ENCODE data around the gene MLLT1. TPM values are rescaled to one million over a fixed set of nuclear protein-coding genes. Genes with fewer than 3 reads are reported as not detected.

Gene MLLT1
- total RNA-seq, 1 donor from 2014 or later, result 25.5 TPM

DNA sequence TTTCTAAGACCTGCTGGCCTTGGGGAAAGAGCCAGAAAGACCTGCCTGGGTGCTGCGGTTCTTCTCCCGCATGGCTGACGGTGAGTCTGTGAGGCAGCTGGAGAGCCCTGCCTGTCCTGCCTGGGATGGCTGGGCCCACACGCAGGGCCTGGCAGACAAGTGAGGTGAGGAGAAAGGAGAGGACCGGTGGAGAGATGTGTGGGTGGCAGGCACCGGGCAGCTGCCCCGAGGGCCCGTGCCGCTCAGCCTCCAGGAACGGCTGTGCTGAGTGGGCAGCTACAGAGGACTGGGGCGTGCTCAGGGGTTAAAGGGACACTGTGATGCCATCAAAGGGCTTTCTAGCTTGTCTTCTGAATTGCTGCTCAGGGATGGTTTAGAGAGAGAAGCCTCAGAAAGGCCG is 53.8 kb downstream of the MLLT1 start:
- H3K36me3 ChIP-seq, result peaks cover 0 to 30% of the 10 kb centered on the region in 2 donors
- DNase-seq (ENCODE audit: extremely low spot score in 2 of 2), result no peak
- peaks cover 38% of the 10 kb centered on the region for H3K4me1 ChIP-seq
- H3K4me3 ChIP-seq, result no peak overlapping the region
- H3K27me3 ChIP-seq, result no peaks in the 10 kb centered on the region
- no peak overlapping the region for H3K27ac ChIP-seq
- H3K9me3 ChIP-seq, result no peaks in the 10 kb centered on the region
- TF ChIP-seq POLR2AphosphoS5 (IDR thresholded peaks at IDR 0.05; ENCODE audit: insufficient read depth in 1 of 2, low read depth in 1 of 2) (no peak), POLR2A (IDR thresholded peaks at IDR 0.05) (no peak), CTCF (IDR thresholded peaks at IDR 0.05) (no peak)
- intact Hi-C loops (cut with DNase I), result no loop called here

DNA sequence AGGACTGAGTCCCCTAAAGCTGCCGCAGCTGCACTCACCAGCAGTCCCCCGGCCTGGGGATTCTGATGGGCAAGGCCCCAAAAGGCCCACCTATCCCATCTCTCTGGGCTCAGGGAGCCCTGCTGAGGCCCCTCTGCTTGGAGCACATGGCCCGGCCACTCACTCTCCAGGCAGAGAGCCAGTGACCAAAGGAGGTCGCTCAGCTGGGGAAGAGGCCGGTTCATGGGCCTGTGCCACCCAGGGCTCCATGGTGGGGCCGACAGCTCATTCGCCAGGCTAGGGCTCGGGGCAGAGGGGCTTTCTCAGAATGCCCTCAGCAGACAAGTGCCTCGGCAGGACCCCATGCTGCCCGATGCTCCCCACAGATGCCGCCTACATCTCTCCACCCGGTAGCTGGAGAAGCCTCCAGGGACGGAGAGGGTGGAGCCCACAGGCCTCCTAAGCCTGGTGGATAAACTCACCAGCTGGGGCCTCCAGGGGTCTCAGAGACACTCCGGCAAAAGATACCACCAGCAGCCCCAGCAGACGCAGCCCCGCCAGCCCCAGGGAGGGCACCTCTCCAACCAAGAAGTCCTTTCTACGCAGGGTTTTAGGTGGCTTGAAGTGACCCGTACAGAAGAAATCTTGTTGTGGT is 54.4 kb downstream of the MLLT1 start:
- peaks cover 0 to 29% of the 10 kb centered on the region in 2 donors for H3K36me3 ChIP-seq
- TF ChIP-seq POLR2AphosphoS5 (IDR thresholded peaks at IDR 0.05; ENCODE audit: insufficient read depth in 1 of 2, low read depth in 1 of 2), result no peak
- no peak for TF ChIP-seq CTCF (IDR thresholded peaks at IDR 0.05)
- TF ChIP-seq POLR2A (IDR thresholded peaks at IDR 0.05), result no peak
- no peaks in the 10 kb centered on the region for H3K9me3 ChIP-seq
- H3K4me3 ChIP-seq, result no peak overlapping the region
- intact Hi-C loops (cut with DNase I), result no loop called here
- H3K4me1 ChIP-seq, result peaks cover 45% of the 10 kb centered on the region
- DNase-seq (ENCODE audit: extremely low spot score in 2 of 2), result no peak
- no peak overlapping the region for H3K27ac ChIP-seq
- no peaks in the 10 kb centered on the region for H3K27me3 ChIP-seq

DNA sequence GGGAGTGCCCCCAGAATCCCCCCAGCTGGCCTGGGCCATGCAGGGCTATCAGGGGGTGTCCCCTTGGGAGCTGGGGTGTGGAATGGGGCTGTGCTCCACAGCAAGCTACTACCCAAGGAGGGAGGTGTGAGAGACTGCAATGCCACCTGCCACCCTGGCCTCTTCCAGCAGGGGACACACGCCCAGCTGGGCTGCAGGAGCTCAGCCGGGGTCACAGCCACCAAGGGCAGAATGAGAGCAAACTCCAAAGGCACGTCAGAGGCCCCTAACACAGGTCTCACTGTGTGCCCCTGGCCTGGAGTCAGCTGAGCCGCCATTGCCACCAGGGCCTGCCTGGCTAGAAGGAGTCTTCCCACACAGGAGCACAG is 55.5 kb downstream of the MLLT1 start:
- peaks cover 0 to 23% of the 10 kb centered on the region in 2 donors for H3K36me3 ChIP-seq
- no peaks in the 10 kb centered on the region for H3K9me3 ChIP-seq
- TF ChIP-seq CTCF (IDR thresholded peaks at IDR 0.05) (no peak), POLR2AphosphoS5 (IDR thresholded peaks at IDR 0.05; ENCODE audit: insufficient read depth in 1 of 2, low read depth in 1 of 2) (no peak)
- intact Hi-C loops (cut with DNase I), result loop anchor here (5.0 kb wide), 1 partner anchor 73 kb away; no protein-coding TSS in a partner anchor
- DNase-seq (ENCODE audit: extremely low spot score in 2 of 2), result no peak
- no peaks in the 10 kb centered on the region for H3K27me3 ChIP-seq
- H3K27ac ChIP-seq, result no peak overlapping the region
- no peak overlapping the region for H3K4me3 ChIP-seq
- H3K4me1 ChIP-seq, result peaks cover 55% of the 10 kb centered on the region

DNA sequence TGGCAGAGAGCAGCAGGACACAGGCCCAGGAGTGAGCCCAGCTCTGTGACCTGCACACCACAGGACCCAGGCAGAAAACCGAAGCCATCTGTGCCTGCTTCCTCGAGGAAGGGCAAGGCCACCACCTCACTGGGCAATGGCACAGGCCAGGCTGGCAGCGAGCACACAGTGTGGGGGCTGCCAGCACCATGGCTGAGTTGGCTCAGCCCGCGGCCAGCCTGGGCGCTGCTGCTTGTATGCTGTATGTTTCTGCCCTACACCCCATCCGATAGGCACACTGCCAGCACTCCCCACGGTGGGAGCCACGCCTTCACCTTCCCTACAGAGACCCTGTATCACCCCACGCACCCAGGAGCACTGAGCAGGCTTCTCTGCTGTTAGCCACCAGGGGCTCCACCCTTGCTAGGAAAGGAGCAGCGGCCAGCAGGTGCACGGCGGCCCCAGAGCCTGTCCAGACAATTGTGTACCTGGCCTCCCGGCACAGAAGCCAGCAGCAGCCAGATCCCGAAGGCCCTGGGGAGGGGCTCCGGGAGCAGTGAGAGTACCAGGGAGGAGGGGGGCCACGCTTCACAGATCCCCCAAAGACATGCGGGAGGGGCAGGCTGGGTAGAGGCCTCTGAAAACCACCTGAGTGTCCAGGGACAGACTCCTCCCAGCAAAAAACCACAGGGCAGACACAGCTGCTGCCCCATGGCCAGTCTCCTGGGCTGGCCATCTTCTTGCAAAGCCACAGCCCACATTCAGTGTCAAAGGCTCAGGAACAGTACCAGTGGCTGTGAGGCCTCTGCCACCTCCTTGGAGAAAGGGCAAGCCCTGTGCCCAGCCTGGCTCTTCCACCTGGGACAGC is 56.1 kb downstream of the MLLT1 start:
- no peak for DNase-seq (ENCODE audit: extremely low spot score in 2 of 2)
- Histone ChIP-seq H3K4me3 (no peak overlapping the region), H3K9me3 (no peaks in the 10 kb centered on the region), H3K27me3 (no peaks in the 10 kb centered on the region), H3K4me1 (peaks cover 55% of the 10 kb centered on the region), H3K27ac (peak overlapping the region; percentile 0), H3K36me3 (peaks cover 0 to 23% of the 10 kb centered on the region in 2 donors)
- no peak for TF ChIP-seq CTCF (IDR thresholded peaks at IDR 0.05)
- no peak for TF ChIP-seq POLR2A (IDR thresholded peaks at IDR 0.05)
- no peak for TF ChIP-seq POLR2AphosphoS5 (IDR thresholded peaks at IDR 0.05; ENCODE audit: insufficient read depth in 1 of 2, low read depth in 1 of 2)
- intact Hi-C loops (cut with DNase I), result loop anchor here (5.0 kb wide), 1 partner anchor 74 kb away; no protein-coding TSS in a partner anchor

- TF ChIP-seq POLR2A (IDR thresholded peaks at IDR 0.05) (no peak), POLR2AphosphoS5 (IDR thresholded peaks at IDR 0.05; ENCODE audit: insufficient read depth in 1 of 2, low read depth in 1 of 2) (no peak), CTCF (IDR thresholded peaks at IDR 0.05) (no peak)
- intact Hi-C loops (cut with DNase I), result loop anchor here (5.0 kb wide), 1 partner anchor 74 kb away; no protein-coding TSS in a partner anchor
- peaks cover 0 to 23% of the 10 kb centered on the region in 2 donors for H3K36me3 ChIP-seq
- H3K27ac ChIP-seq, result peak overlapping the region; percentile 0
- peaks cover 55% of the 10 kb centered on the region for H3K4me1 ChIP-seq
- H3K4me3 ChIP-seq, result no peak overlapping the region
- H3K27me3 ChIP-seq, result no peaks in the 10 kb centered on the region
- H3K9me3 ChIP-seq, result no peaks in the 10 kb centered on the region
- no peak for DNase-seq (ENCODE audit: extremely low spot score in 2 of 2)
These were observed 56.9 kb downstream of the MLLT1 start for GRCh38 chr19:6222884-6223283.

All from vagina (tissue), 2 donors.